A549 (cell line): ENCODE data around the gene PPIF.

Source experiments
- CHD2 ChIP-seq: fragments of 150-350 bp; IDR thresholded peaks from 2 replicates; pipeline ENCODE4 v1.6.1; 2014; ENCODE audit warnings: low read length; ENCODE audit not compliant: partially characterized antibody
- EHF ChIP-seq: fragments of 250-450 bp; sonication (Bioruptor Pico); IDR thresholded peaks from 2 replicates; pipeline ENCODE4 v1.5.0; 2020; ENCODE audit warnings: mild to moderate bottlenecking
- EP300 ChIP-seq, 2 experiments: fragments of >200 bp; sonication (Bioruptor Twin); formaldehyde crosslinking; IDR thresholded peaks; 2 replicates in 1 of 2; 3 replicates in 1 of 2; pipeline ENCODE4 v1.6.1; 2016 to 2017
- GATA3 ChIP-seq: IDR thresholded peaks from 2 replicates; pipeline ENCODE4 v1.6.1; 2012; ENCODE audit warnings: borderline replicate concordance
- HDAC2 ChIP-seq: fragments of 200-600 bp; sonication (generic); IDR thresholded peaks from 2 replicates; pipeline ENCODE4 v1.6.1; 2016
- JUNB ChIP-seq: fragments of >200 bp; sonication (Bioruptor Twin); formaldehyde crosslinking; IDR thresholded peaks from 2 replicates; pipeline ENCODE4 v1.6.1; 2016
- MAFK ChIP-seq: fragments of 450-650 bp; IDR thresholded peaks from 2 replicates; pipeline ENCODE4 v1.6.1; 2014; ENCODE audit not compliant: partially characterized antibody
- NPAS2 ChIP-seq: fragments of 250-450 bp; sonication (Bioruptor Pico); IDR thresholded peaks from 2 replicates; pipeline ENCODE4 v1.8.0; 2022; ENCODE audit warnings: mild to moderate bottlenecking, moderate library complexity, borderline replicate concordance
- POLR2A ChIP-seq: IDR thresholded peaks from 2 replicates; pipeline ENCODE4 v1.6.1; 2012; ENCODE audit warnings: mild to moderate bottlenecking, low read length
- RAD21 ChIP-seq, 2 experiments: fragments of >200 bp in 1 of 2; sonication (Bioruptor Twin) in 1 of 2; formaldehyde crosslinking in 1 of 2; IDR thresholded peaks in 1 of 2; conservative IDR thresholded peaks in 1 of 2; 2 replicates in 1 of 2; 3 replicates in 1 of 2; pipeline ENCODE4 v1.6.1; 2012 to 2018; ENCODE audit warnings: inconsistent platforms in 1 of 2
- RFX5 ChIP-seq: fragments of 450-650 bp; IDR thresholded peaks from 2 replicates; pipeline ENCODE4 v1.7.1; 2014; ENCODE audit warnings: antibody characterized with exemption, mild to moderate bottlenecking, moderate library complexity
- TF ChIP-seq, protein P1 (sequence below): fragments of 200-600 bp; sonication (generic); IDR thresholded peaks from 2 replicates; pipeline ENCODE4 v1.6.1; 2016; ENCODE audit warnings: antibody characterized with exemption, mild to moderate bottlenecking, moderate library complexity
- TF ChIP-seq, protein P2 (sequence below): fragments of >200 bp; sonication (Bioruptor Twin); formaldehyde crosslinking; IDR thresholded peaks from 3 replicates; pipeline ENCODE4 v1.5.1; 2016

DNA sequence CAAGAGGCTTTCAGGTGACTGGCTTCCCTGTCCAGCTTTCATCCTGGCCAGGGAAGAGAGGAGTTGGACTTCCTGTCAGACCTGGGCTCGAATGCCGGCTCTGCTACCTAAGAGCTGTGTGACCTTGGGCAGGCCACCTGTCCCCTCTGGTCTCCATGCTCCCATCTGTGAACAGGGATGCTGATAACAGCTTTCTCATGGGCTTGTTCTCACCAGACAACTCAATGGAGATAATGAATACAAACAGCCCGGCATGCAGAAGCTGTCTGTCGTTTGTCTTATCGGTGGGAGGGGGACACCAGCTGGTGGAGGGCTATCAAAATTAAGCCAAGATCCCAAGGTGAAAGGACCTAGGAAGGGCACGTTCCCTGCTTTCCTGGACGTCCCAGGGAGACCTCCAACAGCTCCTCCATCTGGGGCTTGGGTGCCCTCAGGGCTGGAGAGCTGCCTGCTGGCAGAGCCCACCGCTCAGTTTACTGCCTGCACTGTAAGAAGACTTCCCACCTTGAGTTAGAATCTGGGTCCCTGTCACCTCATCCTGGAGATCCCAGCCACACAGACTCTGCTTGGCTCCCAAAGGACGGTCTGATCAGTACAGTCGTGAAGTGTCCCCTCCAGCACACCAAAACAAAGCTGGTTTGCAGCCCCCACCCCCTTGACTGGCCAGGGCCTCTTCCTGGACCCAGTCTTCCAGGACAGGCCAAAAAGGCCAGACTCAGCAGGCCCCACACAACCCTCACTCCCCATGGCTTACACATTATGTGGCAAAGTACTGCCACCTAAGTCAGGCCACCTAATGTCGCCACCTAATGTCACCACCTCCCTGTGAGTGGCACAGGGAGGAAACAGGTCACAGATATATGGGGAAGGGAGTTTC lies 40.9 kb downstream of the PPIF start:
- TF ChIP-seq, protein P1, sequence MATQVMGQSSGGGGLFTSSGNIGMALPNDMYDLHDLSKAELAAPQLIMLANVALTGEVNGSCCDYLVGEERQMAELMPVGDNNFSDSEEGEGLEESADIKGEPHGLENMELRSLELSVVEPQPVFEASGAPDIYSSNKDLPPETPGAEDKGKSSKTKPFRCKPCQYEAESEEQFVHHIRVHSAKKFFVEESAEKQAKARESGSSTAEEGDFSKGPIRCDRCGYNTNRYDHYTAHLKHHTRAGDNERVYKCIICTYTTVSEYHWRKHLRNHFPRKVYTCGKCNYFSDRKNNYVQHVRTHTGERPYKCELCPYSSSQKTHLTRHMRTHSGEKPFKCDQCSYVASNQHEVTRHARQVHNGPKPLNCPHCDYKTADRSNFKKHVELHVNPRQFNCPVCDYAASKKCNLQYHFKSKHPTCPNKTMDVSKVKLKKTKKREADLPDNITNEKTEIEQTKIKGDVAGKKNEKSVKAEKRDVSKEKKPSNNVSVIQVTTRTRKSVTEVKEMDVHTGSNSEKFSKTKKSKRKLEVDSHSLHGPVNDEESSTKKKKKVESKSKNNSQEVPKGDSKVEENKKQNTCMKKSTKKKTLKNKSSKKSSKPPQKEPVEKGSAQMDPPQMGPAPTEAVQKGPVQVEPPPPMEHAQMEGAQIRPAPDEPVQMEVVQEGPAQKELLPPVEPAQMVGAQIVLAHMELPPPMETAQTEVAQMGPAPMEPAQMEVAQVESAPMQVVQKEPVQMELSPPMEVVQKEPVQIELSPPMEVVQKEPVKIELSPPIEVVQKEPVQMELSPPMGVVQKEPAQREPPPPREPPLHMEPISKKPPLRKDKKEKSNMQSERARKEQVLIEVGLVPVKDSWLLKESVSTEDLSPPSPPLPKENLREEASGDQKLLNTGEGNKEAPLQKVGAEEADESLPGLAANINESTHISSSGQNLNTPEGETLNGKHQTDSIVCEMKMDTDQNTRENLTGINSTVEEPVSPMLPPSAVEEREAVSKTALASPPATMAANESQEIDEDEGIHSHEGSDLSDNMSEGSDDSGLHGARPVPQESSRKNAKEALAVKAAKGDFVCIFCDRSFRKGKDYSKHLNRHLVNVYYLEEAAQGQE: no peak
- TF ChIP-seq, protein P2, sequence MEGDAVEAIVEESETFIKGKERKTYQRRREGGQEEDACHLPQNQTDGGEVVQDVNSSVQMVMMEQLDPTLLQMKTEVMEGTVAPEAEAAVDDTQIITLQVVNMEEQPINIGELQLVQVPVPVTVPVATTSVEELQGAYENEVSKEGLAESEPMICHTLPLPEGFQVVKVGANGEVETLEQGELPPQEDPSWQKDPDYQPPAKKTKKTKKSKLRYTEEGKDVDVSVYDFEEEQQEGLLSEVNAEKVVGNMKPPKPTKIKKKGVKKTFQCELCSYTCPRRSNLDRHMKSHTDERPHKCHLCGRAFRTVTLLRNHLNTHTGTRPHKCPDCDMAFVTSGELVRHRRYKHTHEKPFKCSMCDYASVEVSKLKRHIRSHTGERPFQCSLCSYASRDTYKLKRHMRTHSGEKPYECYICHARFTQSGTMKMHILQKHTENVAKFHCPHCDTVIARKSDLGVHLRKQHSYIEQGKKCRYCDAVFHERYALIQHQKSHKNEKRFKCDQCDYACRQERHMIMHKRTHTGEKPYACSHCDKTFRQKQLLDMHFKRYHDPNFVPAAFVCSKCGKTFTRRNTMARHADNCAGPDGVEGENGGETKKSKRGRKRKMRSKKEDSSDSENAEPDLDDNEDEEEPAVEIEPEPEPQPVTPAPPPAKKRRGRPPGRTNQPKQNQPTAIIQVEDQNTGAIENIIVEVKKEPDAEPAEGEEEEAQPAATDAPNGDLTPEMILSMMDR: no peak
- TF ChIP-seq RAD21 (conservative IDR thresholded peaks at IDR 0.05 in 1 of 2, IDR thresholded peaks at IDR 0.05 in 1 of 2) (no peak), EP300 (IDR thresholded peaks at IDR 0.05) (no peak), POLR2A (no peak), CHD2 (no peak), HDAC2 (no peak), MAFK (no peak), NPAS2 (no peak), EHF (CRISPR knock-in tag) (no peak), GATA3 (no peak), RFX5 (no peak), JUNB (no peak)
